HepG2 (cell line): Measurements from ENCODE around the gene PCNX1. TPM values are rescaled to one million over a fixed set of nuclear protein-coding genes. Genes with fewer than 3 reads are reported as not detected.

Experiments
- IRF1 ChIP-seq: sonication (generic); formaldehyde crosslinking; IDR thresholded peaks from 2 replicates; pipeline ENCODE4 v1.4.0; 2020; ENCODE audit warnings: low read depth, mild to moderate bottlenecking, missing genetic modification reagents
- NCOR1 ChIP-seq: fragments of 200-600 bp; sonication (generic); IDR thresholded peaks from 2 replicates; pipeline ENCODE4 v1.7.0; 2017; ENCODE audit warnings: antibody characterized with exemption, low read length, borderline replicate concordance
- PCBP2 ChIP-seq: fragments of 200-400 bp; formaldehyde crosslinking; optimal IDR thresholded peaks from 2 replicates; pipeline ENCODE3; 2018; ENCODE audit warnings: low read length, low read depth; ENCODE audit not compliant: poor library complexity, severe bottlenecking
- PITX1 ChIP-seq: sonication (generic); formaldehyde crosslinking; IDR thresholded peaks from 2 replicates; pipeline ENCODE4 v1.5.1; 2020; ENCODE audit warnings: mild to moderate bottlenecking, missing genetic modification reagents
- SP140L ChIP-seq: sonication (generic); formaldehyde crosslinking; IDR thresholded peaks from 2 replicates; pipeline ENCODE4 v1.4.0; 2020; ENCODE audit warnings: missing genetic modification reagents, borderline replicate concordance
- SP5 ChIP-seq: IDR thresholded peaks from 2 replicates; pipeline ENCODE4 v1.6.1; 2016; ENCODE audit warnings: low read depth, borderline replicate concordance
- TEAD3 ChIP-seq: optimal IDR thresholded peaks from 2 replicates; pipeline ENCODE3; 2016; ENCODE audit warnings: borderline replicate concordance
- ZBTB20 ChIP-seq: sonication (generic); formaldehyde crosslinking; IDR thresholded peaks from 2 replicates; pipeline ENCODE4 v1.8.1; 2023; ENCODE audit warnings: missing genetic modification reagents, low read depth, mild to moderate bottlenecking, borderline replicate concordance
- ZC3H4 ChIP-seq: sonication (generic); formaldehyde crosslinking; IDR thresholded peaks from 2 replicates; pipeline ENCODE4 v1.4.0; 2020; ENCODE audit warnings: missing genetic modification reagents, borderline replicate concordance
- ZMYM4 ChIP-seq: sonication (generic); formaldehyde crosslinking; IDR thresholded peaks from 2 replicates; pipeline ENCODE4 v1.8.1; 2023; ENCODE audit warnings: mild to moderate bottlenecking, missing genetic modification reagents
- ZNF484 ChIP-seq: sonication (generic); formaldehyde crosslinking; IDR thresholded peaks from 2 replicates; pipeline ENCODE4 v1.5.1; 2020; ENCODE audit warnings: mild to moderate bottlenecking, low read depth, missing genetic modification reagents, borderline replicate concordance
- ZNF557 ChIP-seq: sonication (generic); formaldehyde crosslinking; IDR thresholded peaks from 2 replicates; pipeline ENCODE4 v1.4.0; 2020; ENCODE audit warnings: missing genetic modification reagents
- ZNF768 ChIP-seq: sonication (generic); formaldehyde crosslinking; IDR thresholded peaks from 2 replicates; pipeline ENCODE4 v1.4.0; 2020; ENCODE audit warnings: missing genetic modification reagents
- ZSCAN9 ChIP-seq: IDR thresholded peaks from 2 replicates; pipeline ENCODE4 v1.6.1; 2016; ENCODE audit warnings: borderline replicate concordance
- polyA plus RNA-seq, 8 experiments: library from polyadenylated mRNA; depleted of rRNA in 3 of 8; stranded (reverse) in 7 of 8; unstranded in 1 of 8; fragments of >200 nt; fragmentation: Illumina TruSeq in 4 of 8; extraction: Trizol in 4 of 8; gene quantifications; 2 replicates each; pipeline versions ENCODE4 v1.2.1 to v1.2.3, GENCODE V29; 2011 to 2016; ENCODE audit warnings: low read depth in 4 of 8, missing spikeins in 1 of 8, mixed read lengths in 1 of 8; ENCODE audit not compliant: insufficient read depth in 1 of 8
- total RNA-seq, 5 experiments: library from RNA; depleted of rRNA; stranded (reverse); fragments of >200 nt; fragmentation: Illumina TruSeq; extraction: Trizol; gene quantifications; 2 replicates each; pipeline ENCODE4 v1.2.3, GENCODE V29; 2016; ENCODE audit warnings: low read depth in 1 of 5
- TF ChIP-seq, protein P1 (sequence below): sonication (generic); formaldehyde crosslinking; IDR thresholded peaks from 2 replicates; pipeline ENCODE4 v1.4.0; 2020; ENCODE audit warnings: missing genetic modification reagents
- TF ChIP-seq, protein P2 (sequence below): sonication (generic); formaldehyde crosslinking; IDR thresholded peaks from 2 replicates; pipeline ENCODE4 v1.8.0; 2022; ENCODE audit warnings: missing genetic modification reagents, mild to moderate bottlenecking, inconsistent platforms, borderline replicate concordance
- TF ChIP-seq, protein P3 (sequence below): sonication (generic); formaldehyde crosslinking; IDR thresholded peaks from 2 replicates; pipeline ENCODE4 v1.4.0; 2020; ENCODE audit warnings: missing genetic modification reagents

Gene PCNX1
- total and polyA plus RNA-seq, 2 of the 13 experiments (the other 11 are each of a cell fraction or from before 2014, with no cell fraction given) = 24.9 to 30.3 TPM

DNA sequence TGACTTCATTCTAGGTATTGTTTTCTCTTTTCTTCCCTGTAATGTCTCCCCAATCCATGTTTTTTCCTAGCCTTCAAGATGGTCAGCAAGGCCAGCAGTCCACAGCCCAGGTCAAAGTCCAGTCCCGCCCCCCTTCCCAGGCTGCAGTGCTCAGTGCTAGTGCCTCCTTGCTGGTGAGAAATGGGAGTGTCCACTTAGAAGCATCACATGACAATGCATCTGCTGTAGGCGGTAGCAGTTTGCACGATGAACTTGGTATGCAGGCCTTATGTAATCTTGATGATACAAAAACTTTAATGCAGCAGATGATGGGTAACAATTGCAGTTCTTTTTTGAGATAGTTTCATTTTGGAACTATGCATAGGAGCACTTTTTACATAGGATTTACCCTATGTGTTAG lies 88.4 kb downstream of the PCNX1 start (continued):
- TF ChIP-seq, protein P1, sequence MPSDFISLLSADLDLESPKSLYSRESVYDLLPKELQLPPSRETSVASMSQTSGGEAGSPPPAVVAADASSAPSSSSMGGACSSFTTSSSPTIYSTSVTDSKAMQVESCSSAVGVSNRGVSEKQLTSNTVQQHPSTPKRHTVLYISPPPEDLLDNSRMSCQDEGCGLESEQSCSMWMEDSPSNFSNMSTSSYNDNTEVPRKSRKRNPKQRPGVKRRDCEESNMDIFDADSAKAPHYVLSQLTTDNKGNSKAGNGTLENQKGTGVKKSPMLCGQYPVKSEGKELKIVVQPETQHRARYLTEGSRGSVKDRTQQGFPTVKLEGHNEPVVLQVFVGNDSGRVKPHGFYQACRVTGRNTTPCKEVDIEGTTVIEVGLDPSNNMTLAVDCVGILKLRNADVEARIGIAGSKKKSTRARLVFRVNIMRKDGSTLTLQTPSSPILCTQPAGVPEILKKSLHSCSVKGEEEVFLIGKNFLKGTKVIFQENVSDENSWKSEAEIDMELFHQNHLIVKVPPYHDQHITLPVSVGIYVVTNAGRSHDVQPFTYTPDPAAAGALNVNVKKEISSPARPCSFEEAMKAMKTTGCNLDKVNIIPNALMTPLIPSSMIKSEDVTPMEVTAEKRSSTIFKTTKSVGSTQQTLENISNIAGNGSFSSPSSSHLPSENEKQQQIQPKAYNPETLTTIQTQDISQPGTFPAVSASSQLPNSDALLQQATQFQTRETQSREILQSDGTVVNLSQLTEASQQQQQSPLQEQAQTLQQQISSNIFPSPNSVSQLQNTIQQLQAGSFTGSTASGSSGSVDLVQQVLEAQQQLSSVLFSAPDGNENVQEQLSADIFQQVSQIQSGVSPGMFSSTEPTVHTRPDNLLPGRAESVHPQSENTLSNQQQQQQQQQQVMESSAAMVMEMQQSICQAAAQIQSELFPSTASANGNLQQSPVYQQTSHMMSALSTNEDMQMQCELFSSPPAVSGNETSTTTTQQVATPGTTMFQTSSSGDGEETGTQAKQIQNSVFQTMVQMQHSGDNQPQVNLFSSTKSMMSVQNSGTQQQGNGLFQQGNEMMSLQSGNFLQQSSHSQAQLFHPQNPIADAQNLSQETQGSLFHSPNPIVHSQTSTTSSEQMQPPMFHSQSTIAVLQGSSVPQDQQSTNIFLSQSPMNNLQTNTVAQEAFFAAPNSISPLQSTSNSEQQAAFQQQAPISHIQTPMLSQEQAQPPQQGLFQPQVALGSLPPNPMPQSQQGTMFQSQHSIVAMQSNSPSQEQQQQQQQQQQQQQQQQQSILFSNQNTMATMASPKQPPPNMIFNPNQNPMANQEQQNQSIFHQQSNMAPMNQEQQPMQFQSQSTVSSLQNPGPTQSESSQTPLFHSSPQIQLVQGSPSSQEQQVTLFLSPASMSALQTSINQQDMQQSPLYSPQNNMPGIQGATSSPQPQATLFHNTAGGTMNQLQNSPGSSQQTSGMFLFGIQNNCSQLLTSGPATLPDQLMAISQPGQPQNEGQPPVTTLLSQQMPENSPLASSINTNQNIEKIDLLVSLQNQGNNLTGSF (CRISPR knock-in tag) = no peak
- TF ChIP-seq NCOR1 = peak; percentile 37; the same call in 1 of the 2 replicates
- TF ChIP-seq ZBTB20 (CRISPR knock-in tag) = no peak
- TF ChIP-seq ZNF484 = no peak
- no peak for TF ChIP-seq ZSCAN9
- no peak for TF ChIP-seq ZC3H4 (CRISPR knock-in tag)
- TF ChIP-seq PCBP2 = no peak
- TF ChIP-seq SP5 (CRISPR knock-in tag) = peak; percentile 54; the same call in 1 of the 2 replicates
- TF ChIP-seq TEAD3 = no peak
- TF ChIP-seq SP140L (CRISPR knock-in tag) = no peak
- TF ChIP-seq, protein P2, sequence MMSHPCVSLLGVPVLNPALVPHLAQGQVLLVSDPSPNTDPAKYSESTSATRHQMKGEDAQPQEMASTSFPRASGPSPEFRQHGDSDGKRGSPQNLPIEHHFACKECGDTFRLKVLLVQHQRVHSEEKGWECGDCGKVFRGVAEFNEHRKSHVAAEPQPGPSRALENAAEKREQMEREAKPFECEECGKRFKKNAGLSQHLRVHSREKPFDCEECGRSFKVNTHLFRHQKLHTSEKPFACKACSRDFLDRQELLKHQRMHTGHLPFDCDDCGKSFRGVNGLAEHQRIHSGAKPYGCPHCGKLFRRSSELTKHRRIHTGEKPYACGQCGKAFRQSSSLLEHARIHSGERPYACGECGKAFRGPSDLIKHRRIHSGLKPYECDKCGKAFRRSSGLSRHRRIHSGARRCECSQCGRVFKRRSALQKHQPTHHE (CRISPR knock-in tag) = no peak
- TF ChIP-seq PITX1 (CRISPR knock-in tag) = no peak
- TF ChIP-seq, protein P3, sequence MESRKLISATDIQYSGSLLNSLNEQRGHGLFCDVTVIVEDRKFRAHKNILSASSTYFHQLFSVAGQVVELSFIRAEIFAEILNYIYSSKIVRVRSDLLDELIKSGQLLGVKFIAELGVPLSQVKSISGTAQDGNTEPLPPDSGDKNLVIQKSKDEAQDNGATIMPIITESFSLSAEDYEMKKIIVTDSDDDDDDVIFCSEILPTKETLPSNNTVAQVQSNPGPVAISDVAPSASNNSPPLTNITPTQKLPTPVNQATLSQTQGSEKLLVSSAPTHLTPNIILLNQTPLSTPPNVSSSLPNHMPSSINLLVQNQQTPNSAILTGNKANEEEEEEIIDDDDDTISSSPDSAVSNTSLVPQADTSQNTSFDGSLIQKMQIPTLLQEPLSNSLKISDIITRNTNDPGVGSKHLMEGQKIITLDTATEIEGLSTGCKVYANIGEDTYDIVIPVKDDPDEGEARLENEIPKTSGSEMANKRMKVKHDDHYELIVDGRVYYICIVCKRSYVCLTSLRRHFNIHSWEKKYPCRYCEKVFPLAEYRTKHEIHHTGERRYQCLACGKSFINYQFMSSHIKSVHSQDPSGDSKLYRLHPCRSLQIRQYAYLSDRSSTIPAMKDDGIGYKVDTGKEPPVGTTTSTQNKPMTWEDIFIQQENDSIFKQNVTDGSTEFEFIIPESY = peak; percentile 75; the same call in 1 of the 2 replicates
- no peak for TF ChIP-seq ZNF768 (CRISPR knock-in tag)
- TF ChIP-seq ZMYM4 = peak; percentile 77
- no peak for TF ChIP-seq ZNF557 (CRISPR knock-in tag)
- no peak for TF ChIP-seq IRF1 (CRISPR knock-in tag)
